ENCODE data around the gene RAB11A.
A peak's percentile ranks its signal among the peaks of the same experiment; 100 is the strongest.

Gene RAB11A

GRCh38 chr15:65916664-65917406 is 47.5 kb downstream of the RAB11A start:
- DNase-seq (ENCODE audit: low read depth, low spot score), result peak; percentile 87

GRCh38 chr15:65917407-65917756 is 48.1 kb downstream of the RAB11A start:
- no peak for DNase-seq (ENCODE audit: low read depth, low spot score)

- no peak for DNase-seq (ENCODE audit: low read depth, low spot score)
These were observed 48.6 kb downstream of the RAB11A start for GRCh38 chr15:65917936-65918335.

- DNase-seq (ENCODE audit: low read depth, low spot score), result no peak
These were observed 49.1 kb downstream of the RAB11A start for GRCh38 chr15:65918357-65918920.

GRCh38 chr15:65918945-65919344 is 49.7 kb downstream of the RAB11A start:
- DNase-seq (ENCODE audit: low read depth, low spot score), result no peak

- no peak for DNase-seq (ENCODE audit: low read depth, low spot score)
These were observed 50.1 kb downstream of the RAB11A start for GRCh38 chr15:65919353-65919752.

GRCh38 chr15:65920121-65920520 is 50.8 kb downstream of the RAB11A start:
- no peak for DNase-seq (ENCODE audit: low read depth, low spot score)

GRCh38 chr15:65920825-65921309 is 51.6 kb downstream of the RAB11A start:
- DNase-seq (ENCODE audit: low read depth, low spot score), result no peak

- no peak for DNase-seq (ENCODE audit: low read depth, low spot score)
These were observed 52.5 kb downstream of the RAB11A start for GRCh38 chr15:65921780-65922179.

GRCh38 chr15:65922621-65923020 is 53.3 kb downstream of the RAB11A start:
- DNase-seq (ENCODE audit: low read depth, low spot score), result no peak

- no peak for DNase-seq (ENCODE audit: low read depth, low spot score)
These were observed 54.0 kb downstream of the RAB11A start for GRCh38 chr15:65923264-65923663.

- DNase-seq (ENCODE audit: low read depth, low spot score), result no peak
These were observed 54.7 kb downstream of the RAB11A start for GRCh38 chr15:65924004-65924403.

- DNase-seq (ENCODE audit: low read depth, low spot score), result no peak
These were observed 56.0 kb downstream of the RAB11A start for GRCh38 chr15:65925338-65925737.

GRCh38 chr15:65926459-65926858 is 57.2 kb downstream of the RAB11A start:
- peak; percentile 18 for DNase-seq (ENCODE audit: low read depth, low spot score)

- DNase-seq (ENCODE audit: low read depth, low spot score), result no peak
These were observed 57.6 kb downstream of the RAB11A start for GRCh38 chr15:65926899-65927298.

- peak; percentile 32 for DNase-seq (ENCODE audit: low read depth, low spot score)
These were observed 58.3 kb downstream of the RAB11A start for GRCh38 chr15:65927545-65927944.

- DNase-seq (ENCODE audit: low read depth, low spot score), result no peak
These were observed 60.3 kb downstream of the RAB11A start for GRCh38 chr15:65929573-65929972.

GRCh38 chr15:65930134-65930533 is 60.8 kb downstream of the RAB11A start:
- no peak for DNase-seq (ENCODE audit: low read depth, low spot score)

GRCh38 chr15:65931221-65931620 is 61.9 kb downstream of the RAB11A start:
- DNase-seq (ENCODE audit: low read depth, low spot score), result no peak

- no peak for DNase-seq (ENCODE audit: low read depth, low spot score)
These were observed 66.1 kb downstream of the RAB11A start for GRCh38 chr15:65935391-65935790.

- no peak for DNase-seq (ENCODE audit: low read depth, low spot score)
These were observed 67.0 kb downstream of the RAB11A start for GRCh38 chr15:65936282-65936681.

GRCh38 chr15:65937054-65937453 is 67.8 kb downstream of the RAB11A start:
- no peak for DNase-seq (ENCODE audit: low read depth, low spot score)

- no peak for DNase-seq (ENCODE audit: low read depth, low spot score)
These were observed 68.2 kb downstream of the RAB11A start for GRCh38 chr15:65937476-65937875.
